Activated CD4-positive, alpha-beta T cell treated with anti-CD3 and anti-CD28 coated beads, Interleukin-2, amount 50 U/mL, for 24 hours (primary cell): ENCODE measurements around the gene XPO6.

Source experiments
- DNase-seq, 2 donors: peaks; one replicate each; pipeline ENCODE4 v3.0.0-alpha.2; 2020; ENCODE audit warnings: low read depth in 1 of 2, low spot score in 1 of 2

XPO6 gene

DNA sequence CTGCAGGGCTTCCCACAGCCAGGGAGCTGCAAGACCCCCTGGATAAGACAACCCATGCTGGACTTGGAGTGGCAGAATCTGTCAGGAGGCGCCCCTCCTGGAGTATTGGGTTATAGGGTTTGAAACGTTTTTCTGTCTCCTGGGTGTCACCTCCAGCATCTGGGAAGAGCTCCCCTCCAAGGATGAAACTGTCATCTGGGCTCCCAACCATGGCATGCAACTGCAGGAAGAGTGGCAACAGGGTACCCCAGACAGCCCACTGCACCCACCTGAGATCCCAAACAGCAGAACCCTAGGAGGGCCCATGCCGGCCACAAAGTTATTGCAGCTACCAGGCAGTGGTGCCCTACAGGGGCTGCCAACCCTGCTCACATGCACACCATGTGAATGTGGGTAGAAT lies 147.6 kb downstream of the XPO6 start:
- no peak for DNase-seq

DNA sequence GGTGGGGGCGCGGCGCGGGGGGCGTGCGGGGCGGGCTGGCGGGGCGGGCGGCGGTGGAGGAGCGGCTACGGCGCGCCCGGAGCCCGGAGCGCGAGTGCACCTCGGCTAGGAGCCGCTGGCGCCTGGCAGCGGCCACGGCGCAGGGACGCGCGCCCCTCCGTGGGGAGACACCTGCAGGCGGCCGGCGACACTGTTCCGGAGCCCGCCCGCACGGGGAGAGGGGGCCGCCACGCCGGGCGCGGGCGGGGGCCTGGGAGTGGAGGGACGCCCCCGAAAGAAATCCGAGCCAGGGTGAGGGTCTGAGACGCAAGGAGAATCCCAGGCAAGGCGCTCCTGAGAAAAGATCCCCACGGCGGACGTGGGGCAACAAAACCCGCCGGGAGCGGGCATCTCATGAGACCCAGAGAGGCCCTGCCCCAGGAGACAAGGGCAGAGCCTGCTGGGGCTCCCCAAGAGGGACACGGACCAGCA lies 148.1 kb downstream of the XPO6 start, which contains the start of gene GSG1L:
Gene GSG1L, minus strand, starts transcription at position 124 of the 471 bp plus-strand sequence. CDS start 290 bp downstream, outside the sequence.
- no peak for DNase-seq

DNA sequence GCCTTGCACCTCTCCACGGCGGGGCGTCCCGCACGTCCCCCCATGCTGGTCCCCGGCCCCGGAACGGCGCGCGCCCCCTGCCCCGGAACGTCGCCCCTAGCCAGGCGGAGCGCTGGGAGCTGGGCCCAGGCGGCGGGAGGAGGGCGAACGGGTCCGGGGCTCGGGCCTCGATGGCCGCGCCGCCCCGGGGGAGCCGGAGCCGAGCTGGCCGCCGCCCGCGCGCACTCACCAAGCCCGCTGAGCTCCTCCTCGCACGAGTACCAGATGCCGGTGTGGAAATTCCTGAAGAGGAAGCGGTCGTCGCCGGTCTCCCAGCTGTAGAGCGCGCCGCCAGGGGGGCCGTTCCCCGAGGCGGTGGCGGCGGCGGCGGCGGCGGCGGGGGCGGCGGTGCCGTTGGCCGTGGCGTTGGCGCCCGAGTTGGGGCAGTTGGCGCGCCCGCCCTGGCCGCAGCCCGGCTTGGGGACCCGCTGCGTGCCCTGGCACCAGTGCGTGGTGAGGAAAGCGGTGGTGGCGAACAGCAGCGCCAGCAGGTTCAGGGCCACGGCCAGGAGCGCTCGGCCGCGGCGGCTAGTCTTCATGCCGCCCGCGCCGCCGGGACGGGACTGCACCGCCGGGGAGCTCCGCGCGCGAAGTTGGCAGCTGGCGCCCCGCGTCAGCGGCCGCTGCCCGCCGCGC lies 148.8 kb downstream of the XPO6 start:
- no peak for DNase-seq

DNA sequence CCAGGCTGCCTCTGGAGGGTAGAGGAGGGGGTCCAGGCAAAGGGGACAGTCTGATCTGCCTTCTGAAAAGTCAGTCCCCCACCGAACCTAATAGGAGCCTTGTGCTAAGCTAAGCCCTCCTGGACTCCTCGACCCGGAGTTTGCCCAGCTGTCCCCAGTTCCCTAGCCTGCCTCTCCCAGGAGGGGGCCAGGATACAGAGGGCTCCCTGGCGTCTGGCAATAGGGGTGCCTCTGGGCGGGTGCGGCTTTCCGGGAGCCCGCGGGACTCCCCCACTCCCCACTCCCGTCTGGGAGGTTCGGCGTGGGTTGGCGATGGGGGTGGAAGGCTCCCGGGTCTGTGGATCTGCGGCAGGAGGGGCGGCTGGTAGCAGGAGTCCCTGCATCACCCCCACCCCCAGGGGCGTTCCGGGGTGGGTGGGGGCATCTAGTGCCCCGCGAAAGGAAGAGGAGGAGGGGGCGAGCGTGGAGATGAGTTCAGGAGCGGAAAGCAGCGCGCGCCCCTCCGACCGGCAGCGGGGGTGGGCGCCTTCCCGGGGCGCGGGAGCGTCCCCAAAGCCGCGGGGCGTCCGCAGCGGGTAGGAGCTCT lies 149.4 kb downstream of the XPO6 start:
- DNase-seq, result no peak

DNA sequence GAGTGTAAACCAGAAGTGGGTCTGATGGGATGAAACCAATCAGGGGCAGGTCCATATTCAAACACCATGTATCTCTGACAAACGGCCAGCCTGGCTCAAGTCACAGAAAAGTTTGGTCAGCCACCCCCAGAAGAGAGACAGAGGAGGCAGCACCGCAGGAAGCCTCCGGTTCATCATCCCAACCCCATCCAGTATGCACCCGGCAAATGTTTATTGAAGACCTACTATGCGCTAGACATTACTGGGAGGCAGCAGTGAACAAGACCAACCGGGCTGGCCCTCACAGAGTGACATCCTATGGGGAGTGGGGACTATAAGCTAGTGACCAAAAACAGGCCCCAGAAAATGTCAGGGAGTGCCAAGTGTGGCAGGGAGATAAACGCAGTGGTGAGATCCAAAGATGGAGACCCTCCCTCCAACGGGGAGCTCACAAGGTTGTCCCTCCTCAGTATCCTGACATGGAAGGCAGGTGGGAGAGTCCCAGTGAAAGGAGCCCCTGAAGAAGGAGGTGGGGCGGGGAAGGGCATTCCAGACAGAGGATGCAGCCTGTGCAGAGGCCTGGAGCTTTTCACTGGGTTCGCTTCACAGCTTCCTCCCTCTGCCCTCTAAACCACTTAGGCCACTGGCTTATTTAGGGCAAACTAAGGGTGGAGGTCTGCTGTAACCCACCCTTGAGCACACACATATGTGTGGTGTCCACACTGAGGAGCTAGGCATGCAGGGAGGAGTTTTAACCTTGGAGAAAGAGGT lies 150.2 kb downstream of the XPO6 start:
- DNase-seq, result no peak

DNA sequence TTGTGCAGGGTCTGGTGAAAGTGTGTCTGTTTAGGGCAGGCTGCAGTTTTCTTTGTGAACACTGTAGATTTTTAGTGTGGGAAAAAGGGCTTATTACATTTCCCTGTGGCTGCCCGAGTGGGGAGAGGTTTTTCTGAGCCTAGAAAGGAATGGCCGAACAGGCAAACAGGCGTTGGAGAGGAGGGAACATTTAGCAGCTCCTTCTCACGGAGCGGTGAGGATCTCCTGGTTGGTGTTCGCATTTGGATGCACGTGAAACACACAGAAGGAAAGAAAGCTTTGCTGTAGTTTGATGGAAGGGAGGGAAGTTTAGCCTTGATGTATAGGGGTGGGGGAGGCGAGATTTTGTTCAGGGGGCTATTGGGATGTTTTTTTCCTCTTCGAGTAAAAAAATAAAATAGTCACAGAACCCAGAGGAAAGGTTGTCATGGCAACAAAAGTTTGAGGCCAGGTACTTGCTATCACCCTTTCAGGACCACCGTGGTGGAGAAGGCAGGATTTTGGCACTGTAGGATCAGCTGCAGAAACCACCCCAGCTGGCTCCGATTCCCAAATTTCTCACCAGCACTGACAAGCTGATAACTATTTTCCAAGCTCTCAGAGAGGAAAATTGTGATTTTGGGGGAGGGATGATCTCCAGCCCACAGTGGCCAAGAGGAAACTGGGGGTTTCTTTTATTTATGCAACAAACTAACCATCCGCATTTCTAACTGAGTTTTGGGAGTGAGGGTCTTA lies 151.8 kb downstream of the XPO6 start:
- DNase-seq, result no peak

DNA sequence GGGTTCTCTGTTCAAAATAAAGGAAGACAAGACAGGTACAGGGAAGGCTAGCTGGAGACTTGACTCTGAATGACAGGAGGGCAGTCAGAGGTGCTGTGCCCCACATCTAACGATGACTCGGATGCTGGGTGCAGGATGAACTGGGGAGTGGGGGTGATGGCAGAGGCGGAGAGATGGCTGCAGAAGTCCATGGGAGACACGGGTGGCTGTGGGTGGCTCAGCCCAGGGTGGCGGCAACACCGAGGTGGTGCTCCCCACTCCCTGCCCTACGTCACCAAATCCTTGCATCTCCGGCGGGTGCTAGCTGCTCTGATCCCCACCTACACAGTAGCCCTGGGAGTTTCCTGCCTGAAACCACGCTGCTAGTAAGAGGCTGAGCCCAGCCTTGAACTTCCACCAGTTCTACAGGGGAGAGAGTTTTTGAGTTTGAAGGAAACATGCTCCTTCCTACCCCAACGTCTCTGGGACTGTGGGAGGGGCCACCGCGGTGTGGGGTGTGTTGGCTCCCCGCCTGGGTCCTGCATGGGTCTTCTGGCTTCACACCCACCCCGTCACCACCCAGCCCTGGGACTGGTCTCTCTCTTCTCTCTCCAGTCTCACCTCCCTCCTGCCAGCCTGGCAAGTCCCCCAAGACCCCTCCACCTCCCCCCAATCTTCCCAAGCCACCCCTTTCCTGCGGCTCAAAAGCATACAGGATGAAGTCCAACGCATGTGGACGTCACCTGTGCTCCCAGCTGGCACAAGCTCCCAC lies 152.8 kb downstream of the XPO6 start:
- DNase-seq, result no peak

DNA sequence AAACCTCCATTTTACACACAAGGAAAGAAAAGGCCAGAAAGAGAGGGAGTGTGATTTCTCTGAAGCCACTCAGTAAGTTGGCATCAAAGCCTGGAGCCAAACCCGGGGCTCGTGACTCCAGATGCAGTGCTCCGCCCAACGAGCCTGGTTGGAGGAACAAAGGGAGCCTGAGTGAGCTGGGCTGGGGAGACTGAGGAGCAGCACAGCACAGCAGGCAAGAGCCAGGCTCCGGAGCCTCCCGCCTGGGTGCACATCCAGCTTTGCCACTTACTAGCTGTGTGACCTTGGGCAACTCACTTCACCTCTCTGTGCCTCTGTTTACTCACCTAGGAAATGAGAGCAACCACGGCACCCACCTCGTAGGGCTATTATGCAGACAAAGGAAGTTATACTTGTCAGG lies 153.8 kb downstream of the XPO6 start:
- no peak for DNase-seq

DNA sequence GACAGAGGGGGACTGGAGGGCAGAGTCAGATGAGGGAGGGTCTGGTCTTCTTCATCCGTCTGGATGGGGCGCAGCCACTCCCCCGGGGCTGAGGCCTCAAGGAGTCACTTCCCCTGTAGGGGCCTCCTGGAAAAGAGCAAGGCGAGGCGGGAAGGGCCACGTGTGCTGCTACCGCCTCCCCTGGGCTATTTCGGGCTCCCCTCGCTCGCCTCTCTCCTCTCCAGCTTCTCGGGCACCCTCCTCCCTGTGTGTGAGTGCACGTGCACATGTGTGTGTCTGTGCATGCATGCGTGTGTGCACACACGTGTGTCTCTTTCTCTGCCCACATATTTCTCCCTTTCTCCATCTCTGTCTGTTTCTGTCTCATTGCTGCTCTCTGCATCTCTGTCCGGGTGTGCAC lies 158.3 kb downstream of the XPO6 start:
- DNase-seq, result no peak

DNA sequence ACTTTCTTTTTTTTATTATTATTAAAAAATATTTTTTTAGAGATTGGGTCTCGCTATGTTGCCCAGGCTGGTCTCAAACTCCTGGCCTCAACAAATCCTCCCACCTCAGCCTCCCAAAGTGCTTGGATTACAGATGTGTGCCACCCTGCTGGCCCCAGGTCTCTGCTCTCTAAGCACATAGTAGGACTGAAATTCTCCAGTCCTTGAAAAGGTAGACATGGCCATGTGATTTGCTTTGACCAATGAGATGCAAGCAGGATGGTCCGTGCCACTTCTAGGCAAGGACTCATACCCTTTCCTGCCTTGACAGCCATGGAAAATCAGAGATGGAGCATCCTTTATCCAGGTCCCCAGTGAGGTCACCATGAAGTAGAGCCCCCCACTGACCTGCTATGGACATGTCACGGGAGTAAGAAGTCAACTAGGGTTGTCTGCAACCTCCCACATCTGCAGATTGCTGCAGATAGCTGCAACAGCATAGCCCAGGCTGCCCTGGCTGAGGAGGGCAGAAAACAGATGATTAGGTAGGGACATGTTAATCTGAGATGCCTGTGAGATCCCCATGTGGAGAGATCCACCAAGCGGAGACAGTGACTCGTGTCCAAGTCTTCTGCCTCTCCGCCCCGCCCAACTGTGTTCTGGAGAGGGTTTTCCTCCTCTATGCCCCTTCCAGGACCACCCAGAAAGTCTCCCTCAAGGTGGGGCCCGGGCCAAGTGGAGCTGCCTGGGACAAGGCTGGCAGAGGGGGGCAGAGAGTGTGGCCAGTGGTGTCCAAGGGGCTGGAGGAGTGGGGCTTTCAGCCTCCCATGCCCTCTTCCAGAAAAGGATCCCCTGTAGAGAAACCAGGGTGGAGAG lies 159.3 kb downstream of the XPO6 start:
- no peak for DNase-seq

DNA sequence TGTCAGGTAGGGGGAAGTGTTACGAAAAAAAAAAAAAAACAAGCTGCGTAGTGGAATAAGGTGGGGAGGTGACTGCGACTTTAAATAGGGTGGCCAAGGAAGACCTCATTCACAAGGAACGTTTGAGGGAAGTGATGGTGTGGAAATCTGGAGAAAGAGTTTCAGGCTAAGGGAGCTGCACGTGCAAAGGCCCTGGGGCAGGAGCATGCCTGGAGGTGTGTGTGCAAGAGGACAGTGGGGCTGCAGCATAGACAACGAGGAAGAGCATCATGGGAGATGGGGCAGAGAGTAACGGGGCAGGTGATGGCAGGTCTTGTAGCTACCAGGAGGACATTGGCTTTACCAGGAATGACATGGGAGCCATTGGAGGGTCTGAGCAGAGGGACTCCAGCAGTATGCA lies 160.3 kb downstream of the XPO6 start:
- no peak for DNase-seq
